GM12878 (cell line): Measurements from ENCODE around the gene FBXL15. TPM values are rescaled to one million over a fixed set of nuclear protein-coding genes. Genes with fewer than 3 reads are reported as not detected.

Source experiments
- BHLHE40 ChIP-seq, 2 experiments: fragments of 450-650 bp in 1 of 2; IDR thresholded peaks; 2 replicates each; pipeline ENCODE4 v1.6.1; 2011 to 2017; ENCODE audit warnings: low read depth in 2 of 2, borderline replicate concordance in 1 of 2, improper control_type of control experiment in 1 of 2, low read length in 1 of 2, mild to moderate bottlenecking in 1 of 2
- CHD1 ChIP-seq: IDR thresholded peaks from 2 replicates; pipeline ENCODE4 v1.6.1; 2012; ENCODE audit warnings: low read depth, low read length, improper control_type of control experiment
- E2F8 ChIP-seq: fragments of 450-650 bp; IDR thresholded peaks from 2 replicates; pipeline ENCODE4 v1.6.1; 2018; ENCODE audit warnings: mild to moderate bottlenecking, low read depth, moderate library complexity; ENCODE audit not compliant: partially characterized antibody
- EED ChIP-seq: sonication (generic); IDR thresholded peaks from 2 replicates; pipeline ENCODE4 v1.6.1; 2016; ENCODE audit warnings: antibody characterized with exemption, low read depth
- FOS ChIP-seq: IDR thresholded peaks from 3 replicates; pipeline ENCODE4 v1.6.1; 2011; ENCODE audit warnings: borderline replicate concordance; ENCODE audit not compliant: insufficient read length; ENCODE audit errors: extremely low read depth
- LARP7 ChIP-seq: fragments of 450-650 bp; IDR thresholded peaks from 2 replicates; pipeline ENCODE4 v1.6.1; 2017; ENCODE audit warnings: mild to moderate bottlenecking
- MEF2B ChIP-seq: fragments of 450-650 bp; IDR thresholded peaks from 2 replicates; pipeline ENCODE4 v1.6.1; 2018; ENCODE audit warnings: mild to moderate bottlenecking, moderate library complexity; ENCODE audit not compliant: partially characterized antibody, poor library complexity, severe bottlenecking
- MTA2 ChIP-seq: fragments of 450-650 bp; IDR thresholded peaks from 2 replicates; pipeline ENCODE4 v1.6.1; 2016; ENCODE audit warnings: low read depth, mild to moderate bottlenecking, moderate library complexity
- SIN3A ChIP-seq: IDR thresholded peaks from 2 replicates; pipeline ENCODE4 v1.6.1; 2012; ENCODE audit warnings: low read depth, low read length, improper control_type of control experiment
- SMC3 ChIP-seq: IDR thresholded peaks from 2 replicates; pipeline ENCODE4 v1.6.1; 2011; ENCODE audit warnings: low read length, improper control_type of control experiment, borderline replicate concordance
- SREBF2 ChIP-seq: IDR thresholded peaks from 2 replicates; pipeline ENCODE4 v1.6.1; 2012; ENCODE audit warnings: mild to moderate bottlenecking, low read length
- SUZ12 ChIP-seq: fragments of 200-600 bp; sonication (generic); IDR thresholded peaks from one replicate; pipeline ENCODE4 v1.6.1; 2018; ENCODE audit warnings: antibody characterized with exemption, mild to moderate bottlenecking; ENCODE audit not compliant: unreplicated experiment
- TCF3 ChIP-seq: IDR thresholded peaks from 2 replicates; pipeline ENCODE4 v1.6.1; 2012; ENCODE audit warnings: low read depth, mild to moderate bottlenecking, low read length, borderline replicate concordance; ENCODE audit not compliant: insufficient read depth
- polyA plus RNA-seq, 11 experiments: library from polyadenylated mRNA; depleted of rRNA in 4 of 11; unstranded in 6 of 11; stranded (reverse) in 5 of 11; fragments of >200 nt; fragmentation: Nextera tagmentation in 4 of 11; fragmentation: Illumina TruSeq in 1 of 11; extraction: Ambion mirVana in 4 of 11; extraction: Trizol in 1 of 11; gene quantifications; 1 replicate in 1 of 11; 2 replicates in 10 of 11; pipeline versions ENCODE4 v1.2.1 to v1.2.3, GENCODE V29; 2011 to 2016; ENCODE audit warnings: inconsistent platforms in 2 of 11, missing spikeins in 2 of 11, low read depth in 1 of 11
- total RNA-seq, 4 experiments: library from RNA; depleted of rRNA in 3 of 4; stranded (reverse); fragments of >200 nt in 3 of 4; fragmentation: Illumina TruSeq in 1 of 4; extraction: Trizol in 1 of 4; gene quantifications; 2 replicates each; pipeline versions ENCODE4 v1.2.1 to v1.2.3, GENCODE V29; 2013 to 2021
- TF ChIP-seq, protein P1 (sequence below): fragments of 450-650 bp; IDR thresholded peaks from 2 replicates; pipeline ENCODE4 v1.6.1; 2017; ENCODE audit warnings: mild to moderate bottlenecking
- TF ChIP-seq, protein P2 (sequence below): IDR thresholded peaks from 2 replicates; pipeline ENCODE4 v1.6.1; 2011; ENCODE audit warnings: low read depth, low read length, improper control_type of control experiment, borderline replicate concordance
- TF ChIP-seq, protein P3 (sequence below): IDR thresholded peaks from 2 replicates; pipeline ENCODE4 v1.6.1; 2012; ENCODE audit warnings: low read depth, low read length, improper control_type of control experiment
- TF ChIP-seq, protein P4 (sequence below): fragments of 450-650 bp; formaldehyde crosslinking; IDR thresholded peaks from 2 replicates; pipeline ENCODE4 v1.4.0; 2022; ENCODE audit warnings: mild to moderate bottlenecking, moderate library complexity

Gene FBXL15
- total and polyA plus RNA-seq, 10 of the 15 experiments (the other 5 are each of a cell fraction or from before 2014, with no cell fraction given), result 0.13 to 21.3 (median 7.9) TPM

GRCh38 chr10:102394801-102395399 is 25.7 kb upstream of the FBXL15 start (continued):
- TF ChIP-seq BHLHE40 (IDR thresholded peaks at IDR 0.05; ENCODE audit: borderline replicate concordance in 1 of 2, low read depth in 2 of 2, low read length in 1 of 2) (0 out of 4 replicates have a peak, but pooled peaks of 1 of the 2 experiments have one; percentile 2), MEF2B (no peak), TCF3 (no peak), E2F8 (no peak), FOS (no peak), SREBF2 (no peak), MTA2 (peak; percentile 41; the same call in 1 of the 2 replicates), SMC3 (no peak), CHD1 (no peak; the same call in 1 of the 2 replicates), SIN3A (peak; percentile 35; the same call in 1 of the 2 replicates), SUZ12 (no peak), EED (no peak), LARP7 (peak; percentile 42; the same call in 1 of the 2 replicates)
- TF ChIP-seq, protein P1, sequence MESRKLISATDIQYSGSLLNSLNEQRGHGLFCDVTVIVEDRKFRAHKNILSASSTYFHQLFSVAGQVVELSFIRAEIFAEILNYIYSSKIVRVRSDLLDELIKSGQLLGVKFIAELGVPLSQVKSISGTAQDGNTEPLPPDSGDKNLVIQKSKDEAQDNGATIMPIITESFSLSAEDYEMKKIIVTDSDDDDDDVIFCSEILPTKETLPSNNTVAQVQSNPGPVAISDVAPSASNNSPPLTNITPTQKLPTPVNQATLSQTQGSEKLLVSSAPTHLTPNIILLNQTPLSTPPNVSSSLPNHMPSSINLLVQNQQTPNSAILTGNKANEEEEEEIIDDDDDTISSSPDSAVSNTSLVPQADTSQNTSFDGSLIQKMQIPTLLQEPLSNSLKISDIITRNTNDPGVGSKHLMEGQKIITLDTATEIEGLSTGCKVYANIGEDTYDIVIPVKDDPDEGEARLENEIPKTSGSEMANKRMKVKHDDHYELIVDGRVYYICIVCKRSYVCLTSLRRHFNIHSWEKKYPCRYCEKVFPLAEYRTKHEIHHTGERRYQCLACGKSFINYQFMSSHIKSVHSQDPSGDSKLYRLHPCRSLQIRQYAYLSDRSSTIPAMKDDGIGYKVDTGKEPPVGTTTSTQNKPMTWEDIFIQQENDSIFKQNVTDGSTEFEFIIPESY, result no peak
- TF ChIP-seq, protein P2, sequence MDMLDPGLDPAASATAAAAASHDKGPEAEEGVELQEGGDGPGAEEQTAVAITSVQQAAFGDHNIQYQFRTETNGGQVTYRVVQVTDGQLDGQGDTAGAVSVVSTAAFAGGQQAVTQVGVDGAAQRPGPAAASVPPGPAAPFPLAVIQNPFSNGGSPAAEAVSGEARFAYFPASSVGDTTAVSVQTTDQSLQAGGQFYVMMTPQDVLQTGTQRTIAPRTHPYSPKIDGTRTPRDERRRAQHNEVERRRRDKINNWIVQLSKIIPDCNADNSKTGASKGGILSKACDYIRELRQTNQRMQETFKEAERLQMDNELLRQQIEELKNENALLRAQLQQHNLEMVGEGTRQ, result no peak
- TF ChIP-seq, protein P3, sequence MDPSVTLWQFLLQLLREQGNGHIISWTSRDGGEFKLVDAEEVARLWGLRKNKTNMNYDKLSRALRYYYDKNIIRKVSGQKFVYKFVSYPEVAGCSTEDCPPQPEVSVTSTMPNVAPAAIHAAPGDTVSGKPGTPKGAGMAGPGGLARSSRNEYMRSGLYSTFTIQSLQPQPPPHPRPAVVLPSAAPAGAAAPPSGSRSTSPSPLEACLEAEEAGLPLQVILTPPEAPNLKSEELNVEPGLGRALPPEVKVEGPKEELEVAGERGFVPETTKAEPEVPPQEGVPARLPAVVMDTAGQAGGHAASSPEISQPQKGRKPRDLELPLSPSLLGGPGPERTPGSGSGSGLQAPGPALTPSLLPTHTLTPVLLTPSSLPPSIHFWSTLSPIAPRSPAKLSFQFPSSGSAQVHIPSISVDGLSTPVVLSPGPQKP, result no peak
- TF ChIP-seq, protein P4, sequence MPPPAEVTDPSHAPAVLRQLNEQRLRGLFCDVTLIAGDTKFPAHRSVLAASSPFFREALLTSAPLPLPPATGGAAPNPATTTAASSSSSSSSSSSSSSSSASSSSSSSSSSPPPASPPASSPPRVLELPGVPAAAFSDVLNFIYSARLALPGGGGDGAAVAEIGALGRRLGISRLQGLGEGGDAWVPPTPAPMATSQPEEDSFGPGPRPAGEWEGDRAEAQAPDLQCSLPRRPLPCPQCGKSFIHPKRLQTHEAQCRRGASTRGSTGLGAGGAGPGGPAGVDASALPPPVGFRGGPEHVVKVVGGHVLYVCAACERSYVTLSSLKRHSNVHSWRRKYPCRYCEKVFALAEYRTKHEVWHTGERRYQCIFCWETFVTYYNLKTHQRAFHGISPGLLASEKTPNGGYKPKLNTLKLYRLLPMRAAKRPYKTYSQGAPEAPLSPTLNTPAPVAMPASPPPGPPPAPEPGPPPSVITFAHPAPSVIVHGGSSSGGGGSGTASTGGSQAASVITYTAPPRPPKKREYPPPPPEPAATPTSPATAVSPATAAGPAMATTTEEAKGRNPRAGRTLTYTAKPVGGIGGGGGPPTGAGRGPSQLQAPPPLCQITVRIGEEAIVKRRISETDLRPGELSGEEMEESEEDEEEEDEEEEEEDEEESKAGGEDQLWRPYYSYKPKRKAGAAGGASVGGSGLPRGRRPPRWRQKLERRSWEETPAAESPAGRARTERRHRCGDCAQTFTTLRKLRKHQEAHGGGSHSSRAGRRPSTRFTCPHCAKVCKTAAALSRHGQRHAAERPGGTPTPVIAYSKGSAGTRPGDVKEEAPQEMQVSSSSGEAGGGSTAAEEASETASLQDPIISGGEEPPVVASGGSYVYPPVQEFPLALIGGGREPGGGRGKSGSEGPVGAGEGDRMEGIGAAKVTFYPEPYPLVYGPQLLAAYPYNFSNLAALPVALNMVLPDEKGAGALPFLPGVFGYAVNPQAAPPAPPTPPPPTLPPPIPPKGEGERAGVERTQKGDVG, result no peak
